CD14-positive monocyte (primary cell): ENCODE data around the gene TMEM250. TPM values are rescaled to one million over a fixed set of nuclear protein-coding genes. Genes with fewer than 3 reads are reported as not detected.

Experiments
- DNase-seq, 3 donors: peaks; one replicate each; pipeline ENCODE4 v3.0.0-alpha.2; 2011 to 2022
- H2AFZ ChIP-seq: 2 replicates; pipeline ENCODE4 v1.6.0; 2012; ENCODE audit warnings: mild to moderate bottlenecking, low read depth, low read length, inconsistent platforms; ENCODE audit not compliant: insufficient read depth, poor library complexity, severe bottlenecking
- H3K27ac ChIP-seq, 2 donors: 1 replicate in 1 of 2; 2 replicates in 1 of 2; pipeline ENCODE4 v1.5.1; 2012 to 2013; ENCODE audit warnings: low read length in 2 of 2, control low read depth in 1 of 2, inconsistent platforms in 1 of 2, low read depth in 1 of 2, mild to moderate bottlenecking in 1 of 2
- H3K27me3 ChIP-seq, 2 donors: one replicate each; pipeline versions ENCODE4 v1.6.0 to v1.6.1; 2011 to 2013; ENCODE audit warnings: low read length in 2 of 2; ENCODE audit not compliant: control insufficient read depth in 2 of 2, insufficient read depth in 2 of 2
- H3K36me3 ChIP-seq, 2 donors: replicated peaks in 1 of 2; 1 replicate in 1 of 2; 2 replicates in 1 of 2; pipeline versions ENCODE4 v1.5.1 to v1.6.1; 2012 to 2013; ENCODE audit warnings: low read length in 2 of 2, control low read depth in 1 of 2, inconsistent platforms in 1 of 2, mild to moderate bottlenecking in 1 of 2; ENCODE audit not compliant: insufficient read depth in 2 of 2, control insufficient read depth in 1 of 2
- H3K4me1 ChIP-seq, 2 donors: 1 replicate in 1 of 2; 2 replicates in 1 of 2; pipeline versions ENCODE4 v1.5.1 to v1.6.1; 2012 to 2013; ENCODE audit warnings: low read length in 2 of 2, control low read depth in 1 of 2, inconsistent platforms in 1 of 2, mild to moderate bottlenecking in 1 of 2, moderate library complexity in 1 of 2; ENCODE audit not compliant: insufficient read depth in 2 of 2, control insufficient read depth in 1 of 2
- H3K4me2 ChIP-seq: replicated peaks from 2 replicates; pipeline ENCODE3; 2012; ENCODE audit warnings: low read length, moderate library complexity, mild to moderate bottlenecking; ENCODE audit not compliant: poor library complexity, severe bottlenecking; ENCODE audit errors: extremely low read depth
- H3K4me3 ChIP-seq, 3 experiments: fragments of 200-600 bp in 1 of 3; sonication (generic) in 1 of 3; replicated peaks in 1 of 3; 1 replicate in 2 of 3; 2 replicates in 1 of 3; pipeline ENCODE4 v1.5.1; 2011 to 2013; ENCODE audit warnings: low read length in 3 of 3, mild to moderate bottlenecking in 3 of 3, control low read depth in 2 of 3, low read depth in 2 of 3, inconsistent platforms in 1 of 3, moderate library complexity in 1 of 3
- H3K79me2 ChIP-seq: 2 replicates; pipeline ENCODE4 v1.6.0; 2012; ENCODE audit warnings: mild to moderate bottlenecking, control low read depth, inconsistent platforms, low read length, moderate library complexity; ENCODE audit not compliant: insufficient read depth
- H3K9ac ChIP-seq: 2 replicates; pipeline ENCODE4 v1.6.0; 2017; ENCODE audit warnings: low read length, mild to moderate bottlenecking; ENCODE audit not compliant: insufficient read depth, poor library complexity, severe bottlenecking
- H3K9me3 ChIP-seq, 2 donors: replicated peaks in 1 of 2; 1 replicate in 1 of 2; 2 replicates in 1 of 2; pipeline versions ENCODE4 v1.5.1 to v1.6.1; 2012 to 2013; ENCODE audit warnings: low read length in 2 of 2, control low read depth in 1 of 2; ENCODE audit not compliant: control insufficient read depth in 1 of 2, insufficient read depth in 1 of 2
- H4K20me1 ChIP-seq: 2 replicates; pipeline ENCODE4 v1.6.0; 2012; ENCODE audit warnings: mild to moderate bottlenecking, low read length, control low read depth, moderate library complexity; ENCODE audit not compliant: insufficient read depth
- H3K27ac Mint-ChIP-seq, 7 donors: one replicate each; pipeline ENCODE4 v1.8.0; 2020; ENCODE audit warnings: mild to moderate bottlenecking in 7 of 7, mixed read lengths in 7 of 7, moderate library complexity in 6 of 7, inconsistent platforms in 2 of 7
- H3K27me3 Mint-ChIP-seq, 3 donors: one replicate each; pipeline ENCODE4 v1.8.0; 2021 to 2022; ENCODE audit warnings: low read depth in 3 of 3, mild to moderate bottlenecking in 3 of 3, mixed read lengths in 3 of 3, moderate library complexity in 3 of 3, inconsistent platforms in 1 of 3
- H3K36me3 Mint-ChIP-seq, 2 donors: one replicate each; pipeline ENCODE4 v1.8.0; 2020; ENCODE audit warnings: mixed read lengths in 2 of 2, inconsistent platforms in 1 of 2, mild to moderate bottlenecking in 1 of 2
- H3K4me1 Mint-ChIP-seq: one replicate; pipeline ENCODE4 v1.8.0; 2020; ENCODE audit warnings: mild to moderate bottlenecking, mixed read lengths
- H3K4me3 Mint-ChIP-seq, 2 donors: one replicate each; pipeline ENCODE4 v1.8.0; 2020; ENCODE audit warnings: mild to moderate bottlenecking in 2 of 2, mixed read lengths in 2 of 2, moderate library complexity in 1 of 2
- H3K9me3 Mint-ChIP-seq, 7 donors: one replicate each; pipeline ENCODE4 v1.8.0; 2020 to 2022; ENCODE audit warnings: mixed read lengths in 7 of 7, mild to moderate bottlenecking in 6 of 7, moderate library complexity in 6 of 7, inconsistent platforms in 2 of 7
- WGBS: methylation state at CpG from one replicate; pipeline ENCODE4 v1.1.5; 2013; ENCODE audit warnings: missing lambda C conversion rate; ENCODE audit not compliant: insufficient coverage; 5-methylcytosine and 5-hydroxymethylcytosine counted together
- intact Hi-C, 2 donors: fragments of 100-400 bp; cut with micrococcal nuclease; formaldehyde crosslinking; loops; one replicate each; pipeline versions ENCODE4 v1.15.0 to v1.15.1; 2023
- polyA plus RNA-seq, 3 donors: library from polyadenylated mRNA; depleted of rRNA in 1 of 3; unstranded in 2 of 3; stranded (reverse) in 1 of 3; fragments of 300-500 nt in 2 of 3; fragments of >200 nt in 1 of 3; fragmentation: Illumina TruSeq in 2 of 3; gene quantifications; 1 replicate in 2 of 3; 2 replicates in 1 of 3; pipeline ENCODE4 v1.2.3, GENCODE V29; 2012 to 2021
- TF ChIP-seq, protein P1 (sequence below): fragments of 200-600 bp; IDR thresholded peaks from one replicate; pipeline ENCODE4 v1.8.0; 2022; ENCODE audit warnings: antibody characterized with exemption, mild to moderate bottlenecking

TMEM250 gene
- polyA plus RNA-seq, 3 donors, result 11.0 to 38.0 (median 30.9) TPM

DNA sequence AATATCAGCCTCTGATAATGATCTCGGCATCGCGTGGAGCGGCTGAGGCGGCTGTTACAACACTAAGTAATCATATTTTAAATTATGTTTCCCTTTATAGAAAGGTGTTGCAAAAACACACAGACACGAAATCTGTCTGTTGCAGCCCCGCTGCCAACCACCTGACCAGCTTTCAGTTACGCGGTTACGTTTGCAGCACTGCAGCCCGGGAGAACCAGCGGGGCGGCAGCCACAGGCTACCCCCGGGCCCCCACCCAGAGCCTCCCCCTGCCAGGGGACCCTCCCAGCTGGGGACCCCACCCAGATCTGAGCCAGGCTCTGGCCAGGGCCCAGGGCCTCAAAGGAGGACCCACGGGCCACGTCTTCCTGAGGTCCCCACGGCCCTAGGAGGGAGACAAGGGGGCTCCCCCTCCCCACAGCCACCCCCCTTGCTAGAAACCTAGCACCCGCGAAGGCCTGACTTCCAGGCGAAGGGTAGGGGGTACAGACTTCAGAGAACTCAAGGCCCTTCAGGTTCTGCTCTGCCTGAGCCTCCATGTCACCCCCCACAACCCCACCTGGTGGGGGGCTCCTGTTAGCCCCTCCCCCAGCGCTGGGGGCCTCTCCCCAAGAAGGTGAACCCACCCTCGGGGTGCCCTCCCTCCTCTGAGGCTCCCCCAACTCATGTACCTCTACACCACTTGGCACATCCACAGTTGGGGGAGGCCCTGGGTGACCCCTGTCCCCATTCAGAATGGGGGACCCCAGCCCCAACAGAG lies 29.6 kb downstream of the TMEM250 start:
- peaks cover 74% of the 10 kb centered on the region for H3K4me1 Mint-ChIP-seq
- Histone ChIP-seq H3K4me2 (peak overlapping the region; percentile 83), H3K36me3 (peaks cover 10 to 15% of the 10 kb centered on the region in 2 donors), H3K4me3 (peak overlapping the region in 2 of 3 experiments; percentile 28 to 67), H4K20me1 (peaks cover 100% of the 10 kb centered on the region), H3K79me2 (peaks cover 100% of the 10 kb centered on the region), H3K27ac (peak overlapping the region; percentile 78), H3K4me1 (peaks cover 81 to 92% of the 10 kb centered on the region in 2 donors), H3K9me3 (no peaks in the 10 kb centered on the region), H2AFZ (no peak overlapping the region), H3K9ac (peak overlapping the region; percentile 56), H3K27me3 (no peaks in the 10 kb centered on the region)
- TF ChIP-seq, protein P1, sequence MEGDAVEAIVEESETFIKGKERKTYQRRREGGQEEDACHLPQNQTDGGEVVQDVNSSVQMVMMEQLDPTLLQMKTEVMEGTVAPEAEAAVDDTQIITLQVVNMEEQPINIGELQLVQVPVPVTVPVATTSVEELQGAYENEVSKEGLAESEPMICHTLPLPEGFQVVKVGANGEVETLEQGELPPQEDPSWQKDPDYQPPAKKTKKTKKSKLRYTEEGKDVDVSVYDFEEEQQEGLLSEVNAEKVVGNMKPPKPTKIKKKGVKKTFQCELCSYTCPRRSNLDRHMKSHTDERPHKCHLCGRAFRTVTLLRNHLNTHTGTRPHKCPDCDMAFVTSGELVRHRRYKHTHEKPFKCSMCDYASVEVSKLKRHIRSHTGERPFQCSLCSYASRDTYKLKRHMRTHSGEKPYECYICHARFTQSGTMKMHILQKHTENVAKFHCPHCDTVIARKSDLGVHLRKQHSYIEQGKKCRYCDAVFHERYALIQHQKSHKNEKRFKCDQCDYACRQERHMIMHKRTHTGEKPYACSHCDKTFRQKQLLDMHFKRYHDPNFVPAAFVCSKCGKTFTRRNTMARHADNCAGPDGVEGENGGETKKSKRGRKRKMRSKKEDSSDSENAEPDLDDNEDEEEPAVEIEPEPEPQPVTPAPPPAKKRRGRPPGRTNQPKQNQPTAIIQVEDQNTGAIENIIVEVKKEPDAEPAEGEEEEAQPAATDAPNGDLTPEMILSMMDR, result no peak
- peaks cover 20 to 31% of the 10 kb centered on the region in 2 donors for H3K36me3 Mint-ChIP-seq
- peak overlapping the region; percentile 58 to 85 (median 76) for H3K27ac Mint-ChIP-seq
- no peaks in the 10 kb centered on the region for H3K27me3 Mint-ChIP-seq
- intact Hi-C loops, result loop anchor here (2.0 to 5.0 kb wide), 3 partner anchors 33 to 37 kb away; no protein-coding TSS in a partner anchor
- peak overlapping the region; percentile 56 to 71 for H3K4me3 Mint-ChIP-seq
- 5% methylated on average over 11 of the region's 22 CpGs for WGBS
- DNase-seq, result peak in 2 of 3 donors; percentile 40 to 63
- H3K9me3 Mint-ChIP-seq, result no peaks in the 10 kb centered on the region

DNA sequence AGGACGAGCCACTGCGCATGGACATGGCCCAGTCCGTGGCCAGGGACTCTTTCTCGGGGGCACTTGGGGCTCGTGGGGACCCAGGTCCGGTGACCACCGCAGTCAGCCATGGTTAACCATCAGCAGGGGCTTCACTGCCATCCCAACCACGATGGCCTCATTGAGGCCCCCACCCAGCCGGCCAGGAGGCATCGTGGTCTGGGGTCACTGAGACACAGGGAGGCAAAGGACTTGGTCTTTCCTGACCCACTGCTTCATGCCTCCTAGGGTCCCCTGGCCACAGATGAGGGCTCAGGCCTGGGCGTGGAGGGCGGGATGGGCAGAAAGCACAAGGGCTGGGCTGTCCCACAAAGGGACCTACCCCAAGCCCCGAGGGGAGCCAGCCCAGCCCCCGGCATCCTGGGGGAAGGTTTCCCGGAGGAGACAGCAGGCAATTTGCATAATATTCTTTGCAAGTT lies 30.2 kb downstream of the TMEM250 start:
- TF ChIP-seq, protein P1, result no peak
- DNase-seq, result no peak
- WGBS, result 54% methylated on average over 14 of the region's 15 CpGs
- Histone ChIP-seq H2AFZ (no peak overlapping the region), H3K4me2 (peak overlapping the region; percentile 83), H3K79me2 (peaks cover 100% of the 10 kb centered on the region), H3K4me1 (peaks cover 81 to 92% of the 10 kb centered on the region in 2 donors), H3K9ac (peak overlapping the region; percentile 56), H3K36me3 (peaks cover 11 to 19% of the 10 kb centered on the region in 2 donors), H3K27ac (peak overlapping the region; percentile 78), H3K9me3 (no peaks in the 10 kb centered on the region), H3K4me3 (peak overlapping the region in 2 of 3 experiments; percentile 28 to 67), H4K20me1 (peaks cover 100% of the 10 kb centered on the region), H3K27me3 (no peaks in the 10 kb centered on the region)
- no peaks in the 10 kb centered on the region for H3K27me3 Mint-ChIP-seq
- peak overlapping the region in 6 of 7 donors; percentile 41 to 80 (median 60) for H3K27ac Mint-ChIP-seq
- peaks cover 74% of the 10 kb centered on the region for H3K4me1 Mint-ChIP-seq
- H3K36me3 Mint-ChIP-seq, result peaks cover 21 to 36% of the 10 kb centered on the region in 2 donors
- intact Hi-C loops, result loop anchor here (2.0 to 5.0 kb wide), 3 partner anchors 34 to 36 kb away; no protein-coding TSS in a partner anchor
- H3K4me3 Mint-ChIP-seq, result peak overlapping the region; percentile 56 to 71
- no peaks in the 10 kb centered on the region for H3K9me3 Mint-ChIP-seq
